NCI-H82 (cell line): ENCODE results near the gene SACM1L.
"Not testable (repeated sequence)": the region's sequence is repeated elsewhere in the genome, so short reads cannot be mapped to it uniquely, and the experiment has no call there.

Experiments used
- DNase-seq: peaks from one replicate; lab custom pipeline; 2025; lab: John Stamatoyannopoulos, UW

SACM1L gene

DNA sequence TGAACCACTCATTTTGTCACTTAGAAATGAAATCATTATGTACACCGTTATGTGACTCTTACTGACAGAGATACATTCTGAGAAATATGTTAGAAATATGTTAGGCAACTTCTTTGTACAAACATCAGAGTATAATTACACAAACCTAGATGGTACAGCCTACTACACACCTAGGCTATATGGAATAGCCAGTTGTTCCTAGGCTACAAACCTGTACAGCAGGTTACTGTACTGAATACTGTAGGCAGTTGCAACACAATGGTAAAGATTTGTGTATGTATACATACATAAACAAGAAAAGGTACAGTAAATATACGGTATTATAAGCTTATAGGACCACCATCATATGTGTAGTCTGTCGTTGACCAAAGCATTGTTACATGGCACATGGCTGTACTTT lies 3.7 kb downstream of the SACM1L start:
- DNase-seq: no peak

DNA sequence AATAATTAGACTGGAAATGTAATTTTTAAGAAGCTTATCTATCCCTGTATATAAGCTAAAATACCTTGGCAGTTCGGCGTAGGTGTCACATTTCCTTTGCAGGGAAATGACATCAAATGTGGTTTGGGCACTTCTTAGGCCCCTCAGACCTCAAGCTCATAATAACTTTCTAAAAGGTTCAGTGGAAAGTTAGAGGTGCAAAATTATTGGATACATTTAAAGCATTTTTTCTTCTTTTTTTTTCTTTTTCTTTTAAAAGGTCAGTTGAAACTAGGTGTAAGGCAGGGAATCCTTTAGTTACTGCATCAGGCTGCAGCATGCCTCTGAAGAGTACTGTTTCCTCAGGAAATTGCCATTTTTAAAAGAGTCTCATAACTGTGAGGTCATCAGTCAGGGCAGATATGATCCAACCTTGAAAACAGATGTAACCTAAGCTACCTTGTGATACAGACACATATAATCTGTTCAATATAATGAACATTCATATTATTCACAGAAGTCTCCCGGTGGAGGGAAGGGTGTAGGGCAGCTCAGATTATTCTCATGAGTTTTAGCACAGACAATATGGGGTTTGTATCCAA lies 4.8 kb downstream of the SACM1L start:
- peak; percentile 4 for DNase-seq

GRCh38 chr3:45695166-45695565 lies 6.0 kb downstream of the SACM1L start:
- DNase-seq: not testable (repeated sequence)

DNA sequence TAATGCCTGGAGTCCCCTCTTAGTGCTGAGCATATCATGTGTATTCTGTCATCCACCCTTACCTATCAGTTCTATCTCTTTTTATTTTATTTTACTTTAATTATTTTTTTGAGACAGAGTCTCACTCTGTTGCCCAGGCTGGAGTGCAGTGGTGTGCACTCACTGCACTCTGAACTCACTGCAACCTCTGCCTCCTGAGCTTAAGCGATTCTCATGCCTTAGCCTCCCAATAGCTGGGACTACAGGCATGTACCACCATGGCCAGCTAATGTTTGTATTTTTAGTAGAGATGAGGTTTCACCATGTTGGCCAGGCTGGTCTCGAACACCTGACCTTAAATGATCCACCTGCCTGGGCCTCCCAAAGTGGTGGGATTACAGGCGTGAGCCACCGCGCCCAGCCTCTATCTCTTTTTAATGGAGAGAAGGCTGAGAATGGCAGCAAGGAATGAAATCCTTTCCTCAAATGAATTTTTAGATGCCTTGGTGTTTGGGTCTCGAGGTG lies 11.4 kb downstream of the SACM1L start:
- no peak for DNase-seq

GRCh38 chr3:45701172-45701867 lies 12.1 kb downstream of the SACM1L start:
- DNase-seq: no peak

DNA sequence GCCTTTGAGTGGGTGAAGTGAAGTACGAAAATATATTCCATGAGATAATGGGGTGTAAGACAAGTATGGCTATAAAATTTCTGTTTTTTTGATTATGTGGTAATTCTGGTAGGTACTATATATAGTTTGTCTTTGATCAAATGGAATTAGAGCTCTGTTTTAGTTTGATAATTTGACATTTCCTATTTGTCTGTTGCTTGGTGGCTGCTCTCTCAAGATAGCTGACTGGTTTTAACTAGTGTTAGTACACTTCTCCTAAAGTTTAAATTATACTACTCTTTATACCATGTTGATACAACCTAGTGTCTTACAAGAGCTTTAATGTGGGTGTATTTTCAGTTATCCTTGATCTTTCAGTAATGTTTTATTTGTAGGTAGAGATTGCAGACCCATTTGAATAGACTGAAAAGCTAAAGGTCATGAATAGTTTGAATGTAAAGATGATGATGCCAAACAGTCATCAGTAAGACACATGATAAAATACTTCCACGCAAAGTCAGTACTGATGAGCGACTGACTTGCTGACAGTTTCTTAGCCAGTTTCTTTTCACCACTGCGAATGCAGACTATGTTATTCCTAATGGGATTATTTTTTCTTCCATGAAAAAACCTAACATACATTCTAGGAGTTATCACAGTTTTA lies 15.2 kb downstream of the SACM1L start:
- DNase-seq: no peak

DNA sequence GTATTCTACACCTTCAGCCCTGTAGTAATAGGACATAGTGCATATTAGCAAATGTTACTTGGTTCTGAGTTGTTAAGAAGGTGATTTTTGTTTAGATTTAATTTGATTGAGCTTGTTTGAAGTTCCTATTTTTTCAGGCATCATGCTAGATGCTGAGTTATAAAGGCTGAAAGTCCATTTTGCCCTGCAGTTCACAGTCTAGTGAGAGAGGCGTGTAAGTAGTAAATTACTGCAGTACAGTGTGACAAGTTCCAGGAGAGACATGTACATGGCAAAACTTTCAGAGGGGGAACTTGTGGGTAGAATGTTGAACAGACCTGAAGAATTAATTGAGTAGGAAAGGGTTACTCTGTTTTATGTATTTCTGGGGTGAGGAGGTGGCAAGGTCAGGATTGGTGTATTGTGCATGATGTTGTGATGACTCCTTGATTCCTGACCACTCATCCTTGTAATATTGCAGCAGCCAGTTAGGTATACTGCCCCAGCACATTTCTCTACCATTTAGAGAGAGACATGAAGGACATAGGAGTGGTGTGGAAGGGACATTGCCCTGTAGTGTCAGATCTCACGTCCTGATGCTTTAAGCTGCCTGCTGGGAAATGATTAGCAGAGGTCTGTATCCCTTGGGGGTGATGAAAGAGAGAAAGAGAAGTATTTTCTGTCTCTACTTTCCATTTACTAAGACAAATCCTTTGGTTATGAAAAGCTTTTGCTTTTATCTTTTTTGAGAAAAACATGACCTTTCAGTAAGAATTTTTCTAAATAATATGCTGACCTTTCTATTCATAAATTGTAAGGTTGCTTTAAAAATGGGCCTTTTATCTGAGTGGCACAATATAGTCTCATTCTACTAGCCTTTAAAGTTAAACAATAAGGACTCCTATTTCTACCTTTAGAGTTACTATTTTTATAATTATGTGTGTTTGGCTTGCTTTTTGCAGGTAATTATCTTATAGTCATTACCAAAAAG lies 16.9 kb downstream of the SACM1L start:
- no peak for DNase-seq

DNA sequence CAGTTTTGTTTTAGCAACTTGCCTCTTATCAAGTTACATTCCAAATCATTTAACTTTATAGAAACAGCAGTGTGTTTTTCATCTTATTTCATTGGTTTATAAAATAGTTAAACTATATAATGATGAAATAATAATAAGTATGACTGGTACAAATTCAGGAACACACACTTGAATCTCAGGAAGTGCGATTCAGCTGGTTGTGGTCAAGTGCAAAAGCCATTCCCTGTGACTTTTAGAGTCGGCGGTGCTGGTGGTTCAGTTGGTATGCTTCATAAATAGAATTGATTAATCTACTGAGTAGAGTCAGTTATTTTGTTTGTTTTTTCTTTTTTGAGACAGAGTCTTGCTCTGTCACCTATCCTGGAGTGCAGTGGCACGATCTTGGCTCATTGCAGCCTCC lies 22.7 kb downstream of the SACM1L start:
- DNase-seq: no peak

- no peak for DNase-seq
Observed at GRCh38 chr3:45712434-45713110, 23.4 kb downstream of the SACM1L start.

- DNase-seq: no peak
Observed at GRCh38 chr3:45715945-45716344, 26.7 kb downstream of the SACM1L start.

DNA sequence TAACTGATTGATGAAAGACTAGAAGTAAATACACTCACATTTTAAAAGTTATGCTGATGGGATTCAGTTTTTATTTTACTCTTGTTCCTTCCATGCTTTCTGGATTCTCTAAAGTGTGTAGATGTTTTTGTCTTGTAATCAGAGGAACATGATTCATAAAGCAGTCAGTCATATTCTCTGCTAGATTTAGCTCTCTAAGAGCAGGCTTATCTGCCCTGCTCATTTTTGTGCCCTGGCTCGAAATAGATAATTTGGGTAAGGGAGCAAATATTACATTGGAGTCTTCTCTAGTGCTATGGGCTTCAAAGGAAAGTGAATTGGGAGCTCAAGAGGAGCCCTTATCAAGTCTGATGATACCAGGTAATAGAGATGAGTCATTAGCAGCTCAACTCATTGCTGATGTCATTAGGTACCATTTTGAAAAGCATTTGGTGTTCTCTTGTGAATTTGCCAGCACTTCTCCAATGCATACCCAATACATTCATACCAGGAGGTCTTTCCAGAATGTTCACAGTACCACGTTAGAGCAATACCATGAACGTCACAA lies 27.7 kb downstream of the SACM1L start:
- DNase-seq: no peak

- DNase-seq: no peak
Observed at GRCh38 chr3:45719655-45720487, 30.7 kb downstream of the SACM1L start.

GRCh38 chr3:45724911-45725310 lies 35.7 kb downstream of the SACM1L start:
- DNase-seq: no peak

DNA sequence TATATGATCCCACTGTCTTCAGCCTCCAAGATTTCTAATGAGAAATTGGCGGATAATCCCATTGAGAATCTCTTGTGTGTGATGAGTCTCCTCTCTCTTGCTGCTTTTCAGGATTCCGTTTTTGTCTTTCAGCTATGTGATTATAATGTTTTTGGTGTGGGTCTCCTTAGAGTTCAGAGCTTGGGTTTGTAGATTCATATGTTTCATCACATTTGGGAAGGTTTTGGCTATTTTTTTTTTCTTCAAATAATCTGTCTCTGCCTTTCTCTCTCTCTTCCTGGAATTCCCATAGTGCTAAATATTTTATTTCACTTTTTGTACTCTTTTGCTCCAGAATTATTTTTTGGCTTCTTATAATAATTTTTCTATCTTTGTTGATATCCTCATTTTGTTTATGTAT lies 40.4 kb downstream of the SACM1L start:
- DNase-seq: no peak

DNA sequence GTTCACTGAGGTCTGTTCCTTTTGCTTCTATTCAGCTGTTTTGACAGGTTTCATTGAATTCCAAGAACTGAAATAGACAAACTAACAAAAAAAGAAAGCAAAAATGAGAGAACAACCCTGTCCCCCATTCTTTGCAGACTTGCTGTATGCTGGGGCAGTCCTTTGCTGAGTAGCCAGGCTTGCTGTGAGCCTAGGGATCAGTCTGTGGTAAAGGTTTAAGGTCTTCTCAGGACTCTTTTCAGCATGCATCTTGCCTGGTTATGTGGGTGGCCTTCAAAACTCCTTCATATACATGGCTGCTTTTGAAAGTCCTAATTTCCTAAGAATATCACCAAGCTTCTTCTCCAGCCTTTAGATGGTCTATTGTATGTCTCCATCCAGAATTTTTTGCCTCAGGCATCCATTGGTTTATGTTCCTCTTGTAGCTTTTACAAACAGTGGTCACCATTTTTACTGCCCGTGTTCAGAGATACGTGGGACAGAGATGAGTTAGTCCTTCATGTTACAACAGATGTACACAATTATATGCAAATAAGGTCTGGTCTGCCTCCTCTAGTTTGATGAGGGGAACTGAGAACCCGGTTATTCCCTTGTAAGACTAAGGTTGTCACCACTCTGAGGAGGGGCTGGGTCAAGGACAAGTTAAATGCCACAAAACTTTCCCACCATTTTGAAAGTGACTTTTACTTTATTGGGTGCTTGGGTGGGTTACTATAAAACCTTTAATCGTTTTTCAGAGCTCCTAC lies 41.4 kb downstream of the SACM1L start:
- DNase-seq: no peak

DNA sequence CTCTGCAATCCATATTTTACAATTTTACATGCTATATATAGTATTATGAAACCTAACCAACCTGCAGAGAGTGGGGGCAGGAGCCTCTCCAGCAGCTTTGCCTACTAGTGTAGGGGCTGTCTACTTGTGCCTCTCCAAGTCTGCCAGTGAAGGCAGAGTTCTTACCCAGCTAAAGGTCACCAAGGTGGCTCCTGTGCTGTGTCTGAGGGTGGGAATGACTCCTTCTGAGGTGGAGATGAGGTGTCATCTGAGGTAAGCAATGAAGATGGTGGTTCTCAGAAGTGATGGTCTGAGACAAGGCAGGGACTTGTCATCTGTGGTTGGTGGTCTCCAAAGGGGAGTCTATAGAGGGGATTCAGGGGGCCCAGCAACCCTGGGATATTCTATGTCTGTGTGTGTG lies 47.5 kb downstream of the SACM1L start:
- DNase-seq: no peak

DNA sequence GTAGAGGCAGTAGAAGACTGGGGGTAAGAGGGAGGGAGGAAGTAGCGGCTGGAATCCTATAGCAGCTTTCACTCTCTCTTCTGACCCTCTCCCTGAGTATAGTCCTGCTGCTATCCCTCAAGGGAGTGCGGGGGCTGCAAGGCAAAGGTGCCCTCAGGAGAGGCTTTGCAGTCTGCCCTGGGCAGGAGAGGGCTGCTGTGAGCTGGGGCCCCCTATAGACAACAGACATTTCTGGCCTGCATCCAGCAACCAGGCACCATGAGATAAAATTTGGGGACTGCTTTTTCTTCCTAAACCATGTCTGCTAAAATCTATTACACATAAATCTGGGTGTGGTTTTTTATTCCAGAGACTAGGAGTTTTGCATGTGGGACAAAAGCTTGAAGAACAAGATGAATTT lies 48.0 kb downstream of the SACM1L start:
- no peak for DNase-seq

- DNase-seq: no peak
Observed at GRCh38 chr3:45739991-45740390, 50.8 kb downstream of the SACM1L start.

GRCh38 chr3:45741247-45741646 lies 52.1 kb downstream of the SACM1L start:
- no peak for DNase-seq
